A172 (cell line): Measurements from ENCODE around the gene PHF23. TPM values are rescaled to one million over a fixed set of nuclear protein-coding genes. Genes with fewer than 3 reads are reported as not detected.
"Not testable (repeated sequence)": the region's sequence is repeated elsewhere in the genome, so short reads cannot be mapped to it uniquely, and the experiment has no call there.

Experiments used
- DNase-seq: peaks from one replicate; pipeline ENCODE4 v3.0.0-alpha.2; 2015; ENCODE audit warnings: low spot score
- total RNA-seq: library from RNA; depleted of rRNA; stranded (reverse); fragments of >200 nt; shearing (Covaris generic); gene quantifications from 2 replicates; pipeline ENCODE4 v1.2.3, GENCODE V29; 2014

The PHF23 gene
- total RNA-seq, 1 experiment from 2014 or later, result 59.5 TPM

DNA sequence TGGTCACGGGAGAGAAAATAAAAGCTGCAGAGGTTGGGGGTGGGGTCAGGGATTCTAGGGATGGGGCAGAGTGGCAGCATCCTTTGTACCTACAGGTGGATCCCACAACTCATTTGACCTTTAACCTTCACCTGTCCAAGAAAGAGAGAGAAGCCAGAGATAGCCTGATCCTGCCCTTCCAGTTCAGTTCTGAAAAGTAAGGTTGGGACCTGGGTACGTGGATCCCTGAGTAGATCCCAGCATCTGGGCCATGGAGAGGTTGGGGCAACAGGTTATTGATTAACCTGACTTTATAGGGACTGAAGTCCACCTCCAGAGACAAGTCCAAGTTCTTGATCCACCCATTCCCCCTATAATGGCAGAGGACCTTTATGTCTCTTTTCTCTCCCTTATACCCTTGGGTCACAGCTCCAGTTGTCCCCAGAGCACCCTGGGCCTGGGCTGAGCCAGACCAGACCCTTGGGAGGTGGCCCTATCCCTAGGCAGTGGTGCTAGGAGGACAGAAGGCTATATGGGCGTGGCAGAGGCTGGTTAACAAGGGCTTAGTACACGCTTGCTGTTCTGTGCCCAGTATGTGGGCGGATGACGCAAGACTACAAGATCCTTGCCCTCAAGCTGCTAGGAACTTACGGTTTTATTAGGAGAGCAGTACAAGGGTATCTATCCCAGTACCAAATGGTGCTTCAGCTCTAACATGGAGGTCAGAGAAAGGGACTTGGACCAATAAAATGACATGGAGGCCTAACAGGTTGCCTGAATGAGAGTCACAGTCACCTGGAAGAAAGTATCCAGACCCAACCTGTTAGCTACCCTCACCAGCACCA, 19.7 kb upstream of the PHF23 start:
- DNase-seq, result no peak

DNA sequence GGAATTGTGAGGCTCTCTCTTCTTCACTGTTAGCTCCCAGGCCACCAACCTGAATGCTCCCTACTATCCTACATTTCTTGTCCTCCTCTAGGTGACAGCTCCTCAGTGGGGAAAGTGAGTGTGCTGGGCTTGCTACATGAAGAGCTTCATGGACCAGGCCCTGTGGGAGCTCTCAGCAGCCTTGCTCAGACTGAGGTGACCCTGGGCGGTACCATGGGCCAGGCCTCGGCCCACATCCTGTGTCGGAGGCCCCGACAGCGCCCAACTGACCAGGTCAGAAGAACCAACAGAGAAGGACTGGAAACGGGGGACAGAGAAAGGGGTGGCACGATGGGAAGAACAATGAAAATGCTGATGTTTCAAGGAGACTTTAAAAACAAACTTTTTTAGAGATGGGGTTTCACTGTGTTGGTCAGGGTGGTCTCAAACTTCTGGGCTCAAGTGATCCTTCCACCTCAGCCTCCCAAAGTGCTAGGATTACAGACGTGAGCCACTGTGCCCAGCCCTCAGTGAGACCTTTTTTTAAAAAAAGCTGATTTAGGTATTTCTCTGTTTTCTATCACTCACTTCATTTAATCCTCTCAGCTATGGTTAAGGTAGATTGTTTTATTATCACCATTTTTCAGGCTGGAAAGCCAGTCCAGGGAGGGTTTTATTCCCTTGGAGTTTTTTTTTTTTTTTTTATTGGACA, 17.7 kb upstream of the PHF23 start:
- no peak for DNase-seq

DNA sequence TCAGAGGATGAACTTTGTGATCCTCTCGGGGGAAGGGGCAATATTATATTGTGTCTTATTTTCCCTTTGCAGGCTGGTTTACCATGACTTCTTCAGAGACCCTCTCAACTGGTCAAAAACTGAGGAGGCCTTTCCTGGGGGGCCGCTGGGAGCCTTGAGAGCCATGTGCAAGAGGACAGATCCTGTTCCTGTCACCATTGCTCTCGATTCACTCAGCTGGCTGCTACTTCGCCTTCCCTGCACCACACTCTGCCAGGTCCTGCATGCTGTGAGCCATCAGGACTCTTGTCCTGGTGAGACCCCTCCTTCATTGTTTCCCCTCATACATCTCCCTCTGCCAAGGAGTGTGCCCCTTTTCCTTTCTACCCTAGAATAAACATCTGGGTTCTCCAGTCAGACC, 15.3 kb upstream of the PHF23 start:
- no peak for DNase-seq

DNA sequence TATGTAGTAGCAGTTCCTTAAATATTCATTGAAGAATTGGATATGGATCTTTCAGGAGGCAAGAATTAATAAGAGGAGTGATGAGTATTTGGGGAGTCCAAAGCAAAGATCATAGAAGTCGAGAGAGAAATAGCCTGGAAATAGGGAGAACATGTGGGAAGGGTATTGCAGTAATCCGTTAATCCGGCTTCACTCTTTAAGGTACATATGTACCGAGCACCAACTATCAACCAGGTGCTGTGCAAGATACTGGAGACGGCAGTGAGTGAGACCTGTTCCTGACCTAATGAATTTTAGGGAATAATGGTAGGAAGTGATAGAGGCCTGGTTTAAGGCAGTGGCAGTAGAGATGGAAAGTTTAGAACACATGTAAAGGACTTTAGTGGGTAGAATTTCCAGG, 13.8 kb upstream of the PHF23 start:
- DNase-seq, result no peak

DNA sequence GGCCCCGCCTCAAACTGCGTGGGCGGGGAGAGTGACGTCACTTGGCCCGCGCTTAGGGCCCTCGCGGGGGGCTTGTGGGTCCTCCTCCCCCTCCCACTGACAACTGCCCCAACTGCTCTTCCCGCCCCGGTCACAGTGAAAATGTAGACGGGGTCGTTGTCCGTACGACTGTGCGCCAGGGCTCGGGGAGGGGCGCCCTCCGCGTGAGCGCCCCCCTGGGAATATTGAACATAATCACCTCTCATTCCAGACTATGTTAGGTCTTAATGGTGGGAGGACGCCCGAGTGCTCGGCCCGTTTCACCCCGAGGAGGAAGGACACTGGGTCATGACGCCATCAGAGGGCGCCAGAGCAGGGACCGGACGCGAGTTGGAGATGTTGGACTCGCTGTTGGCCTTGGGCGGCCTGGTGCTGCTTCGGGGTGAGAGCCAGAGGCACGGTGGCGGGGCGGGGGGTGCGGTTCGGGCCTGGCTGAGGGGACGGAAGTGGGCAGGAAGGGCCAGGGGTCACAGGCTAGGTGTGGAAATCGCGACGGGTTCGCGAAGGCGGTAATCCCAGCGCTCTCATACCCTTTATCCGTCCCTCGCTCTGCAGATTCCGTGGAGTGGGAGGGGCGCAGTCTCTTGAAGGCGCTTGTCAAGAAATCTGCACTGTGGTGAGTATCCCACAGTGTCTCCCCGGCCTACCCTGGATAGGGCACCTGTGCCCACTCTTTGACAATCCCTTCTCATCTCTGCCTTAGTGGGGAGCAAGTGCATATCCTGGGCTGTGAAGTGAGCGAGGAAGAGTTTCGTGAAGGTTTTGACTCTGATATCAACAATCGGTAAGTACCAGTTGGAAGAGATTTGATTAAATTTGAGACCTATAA, 13.2 kb upstream of the PHF23 start, which contains the start of gene ELP5:
ELP5 (plus strand) TSS at position 40 of the 868 bp plus-strand sequence; CDS start at position 376, 336 bp downstream.
- peak; percentile 92 for DNase-seq

DNA sequence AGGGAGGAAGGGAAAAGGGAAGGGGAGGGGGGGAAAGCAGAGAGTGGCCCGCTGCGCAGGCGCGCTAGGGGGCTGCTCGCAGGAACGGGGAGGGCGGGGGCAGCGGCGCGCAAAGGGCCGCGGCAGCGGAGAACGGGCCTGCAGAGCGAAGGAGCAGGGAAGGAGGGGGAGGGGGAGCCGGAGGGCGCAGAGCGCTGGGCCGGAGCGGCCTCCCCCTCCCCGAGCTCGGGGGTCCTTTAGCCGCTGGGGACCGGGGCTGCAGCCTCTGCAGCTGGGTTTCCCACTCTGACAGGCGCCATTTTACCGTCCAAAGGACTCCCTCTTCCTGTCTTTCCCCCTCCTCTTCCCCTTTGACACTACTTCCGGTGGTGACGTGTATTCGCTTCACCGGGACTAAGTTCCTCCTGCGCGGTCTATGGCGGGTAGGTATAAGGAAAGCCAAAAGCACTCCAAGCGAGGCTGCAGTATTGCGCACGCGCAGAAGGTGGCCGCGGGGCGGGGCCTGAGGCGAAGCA, 12.5 kb upstream of the PHF23 start, which contains the start of gene CTDNEP1:
CTDNEP1 (minus strand) TSS at position 74 of the 515 bp plus-strand sequence. CDS start 438 bp downstream, outside the sequence.
- peak; percentile 99 for DNase-seq

DNA sequence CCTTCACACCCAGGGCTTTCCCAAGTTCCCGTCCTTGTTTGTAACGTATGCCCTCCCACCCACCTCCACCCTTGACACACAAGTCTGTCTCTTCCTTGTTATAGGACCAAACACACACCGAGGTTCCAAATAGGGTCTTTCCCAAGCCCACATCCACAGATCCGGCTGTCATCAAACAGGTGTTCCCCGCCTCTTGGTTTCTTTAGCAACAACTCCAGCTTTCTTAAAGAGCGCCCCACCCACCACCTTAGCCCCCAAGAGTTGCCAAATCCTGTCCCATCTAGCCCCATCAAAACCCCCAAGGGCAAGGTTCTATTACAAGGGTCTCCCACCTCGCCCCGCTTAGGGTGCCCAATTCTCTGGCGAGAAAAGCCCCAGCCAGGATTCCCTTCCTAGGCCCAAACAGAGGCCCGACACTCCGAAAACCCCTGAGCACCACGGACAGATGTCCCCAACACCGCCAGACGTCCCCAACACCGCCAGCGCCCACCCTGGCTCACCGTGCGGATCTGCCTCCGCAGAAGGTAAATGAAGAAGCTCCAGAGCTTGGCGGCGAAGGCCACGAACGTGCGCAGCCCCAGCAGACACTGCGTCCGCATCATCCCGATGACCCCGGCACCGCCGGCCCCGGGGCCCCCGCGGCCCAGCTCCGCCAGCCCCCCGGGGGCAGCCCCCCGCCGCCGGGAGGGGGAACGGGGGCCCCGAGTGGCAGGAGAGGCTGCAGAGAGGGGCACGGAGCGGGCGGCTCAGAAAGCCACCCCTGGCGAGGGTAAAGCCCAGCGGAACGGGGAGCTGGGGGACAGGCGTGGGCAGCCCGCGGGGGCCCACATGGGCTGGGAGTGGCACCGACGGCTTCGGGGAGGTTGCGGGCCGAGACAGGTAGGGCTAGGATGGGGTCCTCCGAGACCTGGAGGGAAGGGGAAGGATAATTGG, 11.7 kb upstream of the PHF23 start:
- no peak for DNase-seq

DNA sequence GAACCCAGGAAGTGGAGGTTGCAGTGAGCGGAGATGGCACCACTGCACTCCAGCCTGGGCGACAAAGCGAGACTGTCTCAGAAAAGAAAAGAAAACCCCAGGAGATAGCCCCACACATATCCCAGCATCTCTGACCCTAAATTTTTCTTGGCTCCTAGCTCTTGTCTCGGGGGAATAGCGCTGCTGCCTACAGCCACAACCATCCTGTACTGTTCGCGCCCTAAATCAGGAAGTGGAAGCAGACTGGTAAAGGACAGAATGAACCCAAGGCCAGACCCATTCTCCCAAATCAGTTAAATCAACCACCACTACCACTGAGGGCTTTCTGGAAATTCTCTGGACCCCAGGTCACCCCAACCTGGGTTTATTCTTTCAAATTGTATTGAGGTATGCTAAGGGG, 10.6 kb upstream of the PHF23 start:
- no peak for DNase-seq

DNA sequence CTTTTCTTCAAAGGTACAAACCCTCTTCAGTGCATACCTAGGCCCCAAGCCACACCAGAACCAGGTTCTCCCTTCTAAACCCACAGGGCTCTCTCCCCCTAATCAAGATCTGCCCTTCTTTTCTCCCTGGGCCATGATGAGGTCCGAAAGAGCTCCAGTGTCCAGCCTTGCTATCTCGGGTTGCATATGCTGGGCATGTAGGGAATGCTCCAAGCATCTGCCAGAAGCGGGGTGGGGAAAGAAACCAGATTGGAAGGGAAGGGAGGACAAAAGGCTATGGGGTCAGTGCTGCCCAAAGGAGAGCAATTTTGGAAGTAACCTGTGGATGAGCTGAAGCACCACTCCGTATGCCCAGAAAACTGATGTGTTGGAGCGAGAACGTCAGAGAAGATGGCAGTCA, 10.0 kb upstream of the PHF23 start:
- DNase-seq, result no peak

DNA sequence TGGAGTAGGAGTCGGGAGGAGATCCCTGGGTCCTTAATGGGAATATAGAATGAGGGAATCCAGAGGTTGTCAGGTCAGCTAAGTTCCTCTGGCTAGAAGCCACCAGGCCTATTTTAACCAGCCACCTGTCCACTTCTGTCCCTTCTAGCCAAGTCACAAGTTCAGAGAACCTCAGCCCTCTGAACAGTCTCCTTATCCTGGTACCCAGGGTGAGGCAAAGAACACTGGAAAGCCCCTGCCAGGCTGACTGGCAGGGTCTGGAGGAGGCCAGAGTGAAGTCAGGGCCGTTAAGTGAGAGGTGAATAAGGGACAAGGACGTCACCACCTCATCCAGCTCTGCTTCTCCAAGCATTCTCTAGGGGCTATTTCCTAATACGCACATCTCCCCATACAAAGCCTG, 9.5 kb upstream of the PHF23 start:
- no peak for DNase-seq

DNA sequence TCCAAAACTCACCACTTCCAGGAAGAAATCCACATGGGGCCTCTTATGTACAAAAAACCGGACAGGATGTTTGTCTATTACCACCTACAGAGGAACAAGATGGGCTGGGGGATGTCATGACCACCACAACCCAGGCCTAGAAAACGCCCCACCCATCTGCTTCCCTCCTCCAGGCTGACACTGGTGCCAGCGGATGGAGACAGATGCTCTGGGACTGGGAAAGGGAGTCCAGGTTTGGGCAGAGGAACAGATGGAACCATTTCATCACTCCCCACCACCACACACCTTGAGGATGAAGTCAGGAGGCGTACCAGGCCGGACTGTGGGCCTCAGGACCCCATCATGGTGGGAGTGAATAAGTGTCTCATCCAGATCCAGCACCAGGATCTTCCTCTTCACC, 7.5 kb upstream of the PHF23 start:
- no peak for DNase-seq

DNA sequence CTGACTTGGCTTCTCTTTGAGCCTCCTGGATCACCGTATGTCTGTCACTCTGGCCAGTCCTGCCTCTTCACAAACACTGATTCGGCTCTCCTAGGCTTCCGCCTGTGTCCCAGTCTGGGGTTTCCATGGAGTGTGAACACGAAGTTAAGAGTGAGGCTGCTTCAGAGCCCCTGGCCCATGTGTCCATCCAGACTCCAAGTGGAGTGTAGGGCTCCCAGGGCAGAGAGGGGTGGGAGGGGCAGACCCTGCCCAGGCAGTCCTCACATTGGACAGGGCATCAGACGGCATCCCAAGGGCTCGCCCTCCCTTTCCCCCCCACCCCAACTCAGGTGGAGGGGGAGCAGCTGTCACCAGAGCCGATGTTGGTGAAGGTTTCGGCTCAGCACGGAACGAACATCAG, 4.6 kb upstream of the PHF23 start:
- not testable (repeated sequence) for DNase-seq

DNA sequence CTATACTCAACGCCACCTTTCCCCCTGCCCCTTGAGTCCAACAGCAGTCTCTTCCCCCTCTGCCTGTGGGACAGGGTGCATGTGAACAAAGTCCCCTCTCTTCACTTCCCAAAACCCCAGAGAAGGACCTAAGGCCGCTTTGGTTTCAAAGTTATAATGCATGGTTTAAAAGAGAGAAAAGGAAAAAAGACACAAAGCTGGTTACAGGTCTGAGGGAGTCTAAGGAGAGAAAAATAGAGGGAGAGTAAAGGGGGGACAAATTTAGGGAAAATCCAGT, 4.1 kb upstream of the PHF23 start:
- no peak for DNase-seq

DNA sequence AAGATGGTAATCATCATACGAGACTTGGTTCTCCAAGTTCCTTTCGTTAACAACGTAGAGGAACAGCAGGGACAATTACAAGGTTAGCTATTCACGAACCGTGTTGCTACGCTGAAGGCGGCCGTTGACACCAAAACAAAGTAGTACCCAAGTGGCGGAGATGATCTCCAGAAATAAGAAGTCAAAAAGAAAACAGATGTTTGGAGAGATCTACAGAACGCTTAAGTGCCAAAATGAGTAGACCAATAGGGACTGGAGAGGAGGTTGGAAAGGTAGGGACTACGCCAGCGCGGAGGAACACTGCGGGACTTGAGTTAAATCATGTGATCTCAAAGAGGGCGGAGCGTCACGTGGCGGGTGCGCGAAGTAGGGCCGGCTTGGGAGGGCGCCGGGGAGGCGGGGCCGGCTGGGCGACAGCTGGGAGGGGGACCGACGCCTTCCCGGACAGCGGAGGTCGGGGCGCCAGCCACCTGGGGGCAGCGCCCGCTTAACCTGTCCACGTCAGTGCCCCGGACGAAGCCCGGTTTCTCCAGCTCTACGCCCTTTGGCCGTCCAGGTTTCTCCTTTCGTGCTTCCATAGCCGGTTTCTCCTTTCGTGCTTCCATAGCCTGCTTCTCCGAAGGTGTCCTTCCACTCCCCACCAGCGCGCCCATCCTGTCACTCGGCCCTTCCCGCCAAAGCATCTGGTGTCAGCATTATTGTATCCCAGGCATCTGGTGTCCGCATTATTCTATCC, 3.6 kb upstream of the PHF23 start:
- peak; percentile 86 for DNase-seq

DNA sequence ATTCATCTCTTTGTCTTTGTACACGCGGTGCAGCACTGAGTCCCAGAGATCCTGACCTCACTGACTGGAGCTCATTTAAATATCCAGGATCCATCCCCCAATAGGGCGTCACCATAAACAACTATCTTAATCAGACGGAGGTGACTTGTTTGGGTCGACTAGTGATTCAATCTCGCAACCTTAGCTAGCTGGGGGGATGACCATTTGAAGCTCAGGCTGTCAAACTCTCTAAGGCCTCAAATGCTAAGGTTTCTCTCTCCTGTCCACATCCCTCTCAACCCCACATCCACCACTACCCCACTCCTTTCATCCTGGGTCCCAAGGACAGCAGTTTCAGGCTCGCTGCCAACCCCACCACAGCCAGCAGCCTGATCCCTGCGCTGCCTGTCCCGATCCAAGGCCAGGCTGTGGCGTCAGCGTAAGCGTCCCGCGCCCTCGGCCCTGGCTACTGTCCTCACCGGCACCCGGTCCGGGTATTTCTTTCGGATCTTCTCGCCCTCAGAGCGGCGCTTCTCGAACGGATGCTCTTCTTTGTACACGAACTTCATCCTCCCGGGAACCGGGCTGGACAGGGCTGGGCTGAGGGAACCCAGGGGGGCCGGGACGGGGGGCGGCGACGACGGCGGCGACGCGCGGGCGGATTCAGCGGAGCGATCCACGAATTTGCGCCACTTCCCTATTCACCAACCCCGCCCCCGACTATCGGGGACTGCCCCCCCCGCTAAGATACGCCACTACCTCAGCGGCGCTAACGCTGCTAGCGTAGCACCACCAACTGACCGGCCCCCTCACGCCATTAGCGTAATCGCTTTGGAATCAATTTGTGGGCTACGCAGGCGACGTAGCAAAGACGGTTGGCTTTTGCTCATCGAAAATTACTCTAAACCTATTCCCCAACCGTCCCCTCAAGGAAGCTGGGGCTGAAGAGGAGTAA, 2.8 kb upstream of the PHF23 start, which contains the start of gene GABARAP:
GABARAP (minus strand) TSS at position 667 of the 934 bp plus-strand sequence; CDS start at position 548, 119 bp downstream.
- DNase-seq, result peak; percentile 92

DNA sequence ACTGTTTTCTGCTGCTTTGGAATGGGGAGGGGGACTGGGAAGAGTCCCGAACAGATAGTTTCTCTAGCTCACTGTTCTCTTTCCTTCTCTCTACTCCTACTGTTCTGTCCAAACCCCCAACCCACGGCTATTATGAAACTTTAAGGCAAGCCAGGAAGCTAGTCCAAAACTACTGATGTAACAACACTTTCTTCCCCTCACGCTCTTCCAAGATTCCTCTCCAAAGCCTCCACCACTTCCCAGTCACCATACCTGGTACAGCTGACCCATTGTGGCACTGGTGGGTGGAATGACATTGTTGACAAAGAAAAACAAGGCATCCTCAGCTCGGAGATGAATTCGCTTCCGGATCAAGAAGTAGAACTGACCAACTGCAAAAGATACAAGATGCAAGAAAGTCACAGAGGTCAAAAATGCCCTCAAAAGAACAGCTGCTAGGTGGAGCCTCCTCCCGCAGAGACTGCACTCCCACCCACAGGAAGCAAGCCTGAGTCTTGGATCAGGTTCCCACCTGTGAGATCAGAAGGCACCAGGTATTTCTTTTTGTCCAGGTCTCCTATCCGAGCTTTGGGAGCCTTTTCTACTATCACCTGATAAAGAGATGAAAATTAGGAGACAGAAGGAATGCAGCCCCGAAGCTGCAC, 2.0 kb upstream of the PHF23 start:
- DNase-seq, result no peak

DNA sequence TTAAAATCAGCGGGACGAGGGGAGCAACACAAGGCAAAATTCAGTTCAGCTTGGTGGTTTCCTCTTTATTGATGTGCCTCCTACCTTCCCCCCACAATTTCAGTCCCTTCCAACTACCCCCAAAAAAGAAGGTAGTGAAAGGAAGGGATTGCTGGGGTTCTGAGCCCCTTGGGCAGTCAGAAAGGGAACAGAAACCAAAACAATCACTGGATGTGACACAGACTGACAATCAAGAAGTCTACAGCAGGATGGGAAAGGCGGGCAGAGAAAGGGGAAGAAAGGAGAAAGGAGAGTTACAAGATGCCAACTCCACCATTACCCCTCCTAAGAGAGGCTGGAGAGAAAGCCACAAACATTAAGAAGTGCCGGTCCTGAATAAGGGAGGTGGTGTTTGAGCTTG, 1.1 kb upstream of the PHF23 start:
- no peak for DNase-seq

DNA sequence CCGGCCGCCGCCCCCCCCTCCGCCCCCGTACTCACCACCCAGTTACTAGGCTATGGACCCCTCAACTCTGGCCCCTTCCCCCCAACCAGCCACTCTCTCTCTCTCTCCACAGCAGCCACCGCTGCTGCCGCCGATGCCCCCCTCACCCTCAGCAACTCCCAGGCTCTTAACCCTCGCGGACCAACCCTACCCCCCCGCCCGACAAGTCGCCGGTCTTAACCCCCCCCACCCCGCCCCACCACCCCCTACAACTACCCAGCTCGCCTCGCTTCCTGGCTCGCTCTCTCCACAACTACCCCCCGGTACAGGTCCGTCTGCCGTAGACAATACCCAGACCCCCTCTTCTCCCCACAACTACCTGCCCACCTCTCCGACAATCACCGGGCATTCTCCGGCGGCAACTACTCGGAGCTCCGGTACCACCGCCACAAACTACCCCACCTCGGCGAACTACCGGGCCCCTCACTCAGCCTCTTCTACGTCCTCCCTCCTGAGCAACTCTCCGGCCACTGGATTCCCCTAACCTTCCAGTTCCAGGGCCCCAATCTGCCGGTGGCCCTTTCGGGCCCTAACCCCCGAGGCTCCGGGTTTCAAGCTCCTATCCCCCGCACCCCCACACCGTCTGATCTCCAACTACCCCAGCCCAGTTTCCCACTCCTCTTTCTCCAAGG, 702 bp downstream of the PHF23 start:
- no peak for DNase-seq
